ENCODE data around the gene GTPBP4.

- TF ChIP-seq CTCF (IDR thresholded peaks at IDR 0.05) (no peak), POLR2A (IDR thresholded peaks at IDR 0.05; ENCODE audit: low read depth) (no peak), EP300 (IDR thresholded peaks at IDR 0.05) (no peak), POLR2AphosphoS5 (IDR thresholded peaks at IDR 0.05) (no peak)
These were observed 25.0 kb upstream of the GTPBP4 start for GRCh38 chr10:963186-963585.

Measured in esophagus muscularis mucosa (tissue), 4 donors.